Muscle of leg (tissue), 11 donors: ENCODE results near the gene CRYM. TPM values are rescaled to one million over a fixed set of nuclear protein-coding genes. Genes with fewer than 3 reads are reported as not detected.
"Not testable (repeated sequence)": the region's sequence is repeated elsewhere in the genome, so short reads cannot be mapped to it uniquely, and the experiment has no call there.

Experiments used
- DNase-seq: peaks from one replicate; pipeline ENCODE4 v3.0.0; 2013
- H3K27ac ChIP-seq: one replicate; pipeline ENCODE4 v1.5.1; 2013; ENCODE audit warnings: mild to moderate bottlenecking, low read length, control low read depth
- H3K27me3 ChIP-seq: one replicate; pipeline ENCODE4 v1.6.1; 2013; ENCODE audit warnings: low read length; ENCODE audit not compliant: control insufficient read depth, insufficient read depth
- H3K36me3 ChIP-seq: one replicate; pipeline ENCODE4 v1.6.1; 2013; ENCODE audit warnings: low read length; ENCODE audit not compliant: control insufficient read depth, insufficient read depth
- H3K4me1 ChIP-seq: one replicate; pipeline ENCODE4 v1.6.1; 2013; ENCODE audit warnings: low read length; ENCODE audit not compliant: control insufficient read depth, insufficient read depth
- H3K4me3 ChIP-seq: one replicate; pipeline ENCODE4 v1.5.1; 2013; ENCODE audit warnings: low read length, control low read depth
- H3K9me3 ChIP-seq: replicated peaks from 2 replicates; pipeline ENCODE4 v1.6.1; 2013; ENCODE audit warnings: low read depth, low read length; ENCODE audit not compliant: control insufficient read depth
- WGBS: methylation state at CpG from one replicate; pipeline ENCODE4 v1.1.5; 2013; ENCODE audit warnings: missing lambda C conversion rate; ENCODE audit not compliant: insufficient coverage; 5-methylcytosine and 5-hydroxymethylcytosine counted together
- polyA plus RNA-seq, 8 donors: library from polyadenylated mRNA; unstranded; fragments of 120-200 nt; gene quantifications; one replicate each; pipeline versions ENCODE4 v1.2.1 to v1.2.3, GENCODE V29; 2013; ENCODE audit warnings: inconsistent platforms in 1 of 8, low replicate concordance in 1 of 8; ENCODE audit not compliant: insufficient read length in 8 of 8, insufficient read depth in 1 of 8
- total RNA-seq: library from RNA; stranded (reverse); fragments of 120-200 nt; gene quantifications from one replicate; pipeline ENCODE4 v1.2.4, GENCODE V29; 2013

The CRYM gene
- total and polyA plus RNA-seq, 9 donors, result 0.13 to 0.48 (median 0.30) TPM; not detected in 2

DNA sequence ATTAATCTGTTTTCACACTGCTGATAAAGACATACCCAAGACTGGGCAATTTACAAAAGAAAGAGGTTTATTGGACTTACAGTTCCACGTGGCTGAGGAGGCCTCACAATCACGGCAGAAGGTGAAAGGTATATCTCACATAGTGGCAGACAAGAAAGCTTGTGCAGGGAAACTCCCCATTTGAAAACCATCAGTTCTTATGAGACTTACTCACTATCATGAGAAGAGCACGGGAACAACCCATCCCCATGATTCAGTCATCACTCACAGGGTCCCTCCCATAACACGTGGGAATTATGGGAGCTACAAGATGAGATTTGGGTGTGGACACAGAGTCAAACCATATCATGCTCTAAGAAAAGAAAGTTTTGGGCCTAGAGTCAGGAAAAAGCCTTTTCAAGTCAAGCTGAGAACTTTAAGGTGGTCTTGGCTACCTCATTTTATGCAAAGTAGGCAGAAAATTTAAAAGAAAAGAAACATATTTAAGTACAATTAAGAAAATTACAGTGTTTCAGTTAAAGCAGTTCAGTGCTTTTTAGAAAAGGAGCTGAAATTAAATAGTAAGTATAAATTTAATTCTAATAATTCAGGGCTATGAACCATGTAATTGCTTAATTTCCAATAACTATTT lies 24.9 kb upstream of the CRYM start:
- Histone ChIP-seq H3K36me3 (no peaks in the 10 kb centered on the region), H3K27ac (no peak overlapping the region), H3K9me3 (no peaks in the 10 kb centered on the region), H3K27me3 (peaks cover 21% of the 10 kb centered on the region), H3K4me1 (peaks cover 9% of the 10 kb centered on the region), H3K4me3 (no peak overlapping the region)
- 28% methylated on average over 2 of the region's 4 CpGs for WGBS
- no peak for DNase-seq

DNA sequence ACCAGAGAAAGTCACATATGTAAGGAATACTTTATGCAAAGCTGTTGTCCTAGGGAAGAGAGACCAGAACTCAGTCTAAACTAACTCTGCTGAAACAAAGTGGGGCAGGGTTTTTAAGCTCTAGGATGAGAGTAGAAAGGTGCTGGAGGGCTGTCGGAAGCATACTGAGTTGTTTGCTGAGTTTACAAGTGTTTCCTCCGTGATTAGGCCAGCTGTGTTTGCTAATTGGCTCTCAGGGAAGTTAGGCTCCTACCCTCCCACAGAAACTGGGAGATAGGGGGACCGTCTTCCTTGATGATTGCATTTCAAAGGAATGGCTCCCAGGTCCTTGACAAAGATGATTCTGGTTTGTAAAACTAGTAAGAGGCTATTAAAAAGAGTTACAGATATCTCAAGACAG lies 24.4 kb upstream of the CRYM start:
- Histone ChIP-seq H3K4me1 (peaks cover 9% of the 10 kb centered on the region), H3K9me3 (no peaks in the 10 kb centered on the region), H3K36me3 (no peaks in the 10 kb centered on the region), H3K27ac (no peak overlapping the region), H3K27me3 (peaks cover 21% of the 10 kb centered on the region), H3K4me3 (no peak overlapping the region)
- DNase-seq, result no peak
- WGBS, result no CpG with 5 or more reads among the region's 3 CpGs

DNA sequence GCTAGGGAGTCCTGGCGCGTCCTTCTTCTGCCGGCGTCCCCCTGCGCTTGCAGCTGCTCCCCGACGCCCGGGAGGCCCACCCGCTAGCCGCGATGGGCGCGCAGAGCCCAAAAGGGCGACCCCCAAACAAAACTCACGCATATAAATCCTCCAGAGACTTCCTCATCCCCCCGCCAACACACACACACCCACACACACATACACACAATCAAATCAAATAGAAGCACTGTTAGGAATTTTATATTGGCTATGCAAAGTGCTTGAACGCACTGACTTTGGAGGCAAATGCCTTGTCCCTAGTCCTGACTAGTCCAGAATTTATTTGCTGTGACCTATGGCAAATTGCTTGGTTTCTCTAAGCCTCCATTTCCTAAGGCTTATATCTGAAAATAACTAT lies 23.8 kb upstream of the CRYM start:
- Histone ChIP-seq H3K36me3 (no peaks in the 10 kb centered on the region), H3K4me3 (peak overlapping the region; percentile 53), H3K27me3 (peaks cover 21% of the 10 kb centered on the region), H3K27ac (no peak overlapping the region), H3K4me1 (peaks cover 9% of the 10 kb centered on the region), H3K9me3 (no peaks in the 10 kb centered on the region)
- no peak for DNase-seq
- 1% methylated on average over 9 of the region's 17 CpGs for WGBS

DNA sequence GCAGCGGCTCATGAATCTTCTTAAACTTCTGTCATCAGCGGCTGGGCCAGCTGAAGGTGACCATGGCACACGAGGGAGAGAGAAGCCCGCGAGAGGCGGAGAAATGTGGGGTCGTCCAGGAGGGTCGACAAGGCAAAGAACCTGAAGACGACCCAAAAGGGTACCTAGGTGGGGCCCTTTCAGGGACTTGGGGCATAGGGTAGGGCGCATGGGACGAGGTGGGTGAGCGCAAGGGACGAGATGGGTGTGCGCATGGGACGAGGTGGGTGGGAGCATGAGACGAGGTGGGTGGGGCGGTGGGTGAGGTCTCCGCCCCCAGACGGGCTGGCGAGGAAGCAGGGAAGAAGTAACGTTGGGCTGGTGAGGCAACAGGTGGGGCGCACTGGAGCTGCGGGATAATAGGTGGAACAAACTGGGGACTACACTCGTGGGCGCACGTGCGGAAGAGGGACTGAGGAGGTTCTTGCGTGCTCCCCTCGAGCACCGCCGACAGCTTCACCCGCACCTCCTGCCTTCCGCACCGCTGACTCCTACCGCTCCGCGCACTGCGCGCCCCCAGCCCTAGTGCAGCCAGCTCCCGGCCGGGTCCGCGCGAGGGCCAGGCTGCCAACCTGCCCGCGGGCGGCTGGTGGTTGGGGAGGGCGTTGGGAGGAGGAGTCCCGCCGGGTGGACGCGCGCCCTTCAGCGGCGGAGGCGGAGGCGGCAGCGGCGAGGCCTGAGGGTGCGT lies 23.2 kb upstream of the CRYM start:
- Histone ChIP-seq H3K36me3 (no peaks in the 10 kb centered on the region), H3K4me1 (peaks cover 9% of the 10 kb centered on the region), H3K4me3 (peak overlapping the region; percentile 53), H3K27me3 (peaks cover 21% of the 10 kb centered on the region), H3K9me3 (no peaks in the 10 kb centered on the region), H3K27ac (peak overlapping the region; percentile 35)
- under 1% methylated on average over 49 of the region's 60 CpGs for WGBS
- DNase-seq, result peak; percentile 53

DNA sequence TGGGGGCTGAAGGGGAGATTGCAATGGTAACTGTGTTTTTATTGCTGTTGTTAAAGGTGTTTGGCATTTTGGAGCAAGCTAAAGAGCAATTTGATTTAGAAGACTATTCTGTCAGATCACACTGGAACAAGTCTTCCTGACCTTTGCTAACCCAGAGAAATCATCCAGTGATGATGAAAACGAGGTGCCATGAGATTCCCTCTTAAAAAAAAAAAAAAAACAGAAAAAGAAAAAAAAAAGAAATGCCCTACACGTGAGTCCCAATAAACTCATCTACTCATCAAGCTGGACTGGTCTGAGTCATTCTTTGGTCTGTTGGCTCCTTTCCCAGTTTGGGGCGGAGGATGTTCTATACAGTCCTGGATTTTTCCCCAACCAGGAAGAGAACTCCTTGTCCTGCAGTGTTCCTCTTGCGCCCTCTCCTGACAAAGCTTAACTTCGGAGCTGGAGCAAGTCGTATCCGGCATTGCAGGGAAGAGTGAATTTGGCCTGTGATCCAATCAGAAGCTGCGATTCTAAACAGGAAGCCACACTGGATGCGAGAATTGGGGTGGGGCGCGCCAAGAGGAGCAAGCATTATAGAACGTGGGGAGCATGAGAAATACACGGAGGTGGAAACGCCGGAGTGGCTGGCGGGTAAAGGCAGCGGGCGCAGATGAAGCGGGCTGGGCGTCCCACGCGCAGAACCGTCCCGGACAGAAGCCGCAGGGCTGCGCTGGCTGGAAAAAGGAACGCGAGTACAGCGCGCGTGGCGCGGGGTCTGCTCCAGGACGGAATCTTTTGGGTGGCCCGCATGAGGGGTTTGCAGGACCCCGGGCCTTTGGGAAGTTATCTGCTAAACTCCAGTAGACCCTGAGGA lies 22.4 kb upstream of the CRYM start:
- Histone ChIP-seq H3K4me3 (peak overlapping the region; percentile 53), H3K36me3 (no peaks in the 10 kb centered on the region), H3K4me1 (peaks cover 9% of the 10 kb centered on the region), H3K27ac (peak overlapping the region; percentile 35), H3K27me3 (peaks cover 21% of the 10 kb centered on the region), H3K9me3 (no peaks in the 10 kb centered on the region)
- DNase-seq, result peak; percentile 100
- under 1% methylated on average over 35 of the region's 36 CpGs for WGBS

DNA sequence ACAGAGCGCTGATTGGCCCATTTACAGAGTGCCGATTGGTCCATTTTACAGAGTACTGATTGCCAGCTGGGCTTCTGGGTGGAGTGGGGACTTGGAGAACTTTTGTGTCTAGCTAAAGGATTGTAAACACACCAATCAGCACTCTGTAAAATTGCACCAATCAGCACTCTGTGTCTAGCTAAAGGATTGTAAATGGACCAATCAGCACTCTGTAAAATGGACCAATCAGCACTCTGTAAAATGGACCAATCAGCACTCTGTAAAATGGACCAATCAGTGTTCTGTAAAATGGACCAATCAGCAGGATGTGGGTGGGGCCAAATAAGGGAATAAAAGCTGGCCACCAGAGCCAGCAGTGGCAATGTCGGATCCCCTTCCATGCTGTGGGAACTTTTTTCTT lies 11.7 kb upstream of the CRYM start:
- 100% methylated on average over 1 of the region's 3 CpGs for WGBS
- H3K27me3 ChIP-seq, DNase-seq, H3K27ac ChIP-seq, H3K4me3 ChIP-seq, H3K36me3 ChIP-seq, H3K4me1 ChIP-seq, H3K9me3 ChIP-seq: not testable (repeated sequence)

DNA sequence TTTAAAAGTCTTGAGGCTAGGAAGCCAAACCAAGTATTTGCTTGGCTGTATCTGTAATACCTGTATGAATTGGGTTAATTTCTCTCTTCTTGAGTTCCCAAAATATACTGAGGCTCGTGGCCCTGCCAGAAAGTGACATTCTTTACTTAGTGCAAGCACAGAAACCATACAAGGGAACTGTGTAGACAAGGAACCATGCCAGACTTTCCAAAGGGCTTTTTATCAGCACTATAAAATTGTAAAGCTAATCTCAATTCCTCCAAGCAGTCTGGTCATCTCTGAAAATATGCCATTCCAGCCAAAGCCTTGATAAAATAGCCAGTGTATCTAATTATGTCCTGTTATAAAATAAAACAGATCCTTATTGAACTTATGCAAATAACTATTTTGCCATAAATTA lies 7.2 kb upstream of the CRYM start:
- Histone ChIP-seq H3K4me3 (no peak overlapping the region), H3K27ac (no peak overlapping the region), H3K9me3 (peaks cover 3% of the 10 kb centered on the region), H3K27me3 (peaks cover 28% of the 10 kb centered on the region), H3K4me1 (no peaks in the 10 kb centered on the region), H3K36me3 (no peaks in the 10 kb centered on the region)
- DNase-seq, result no peak
- 20% methylated on average over 1 of the region's 1 CpG for WGBS

DNA sequence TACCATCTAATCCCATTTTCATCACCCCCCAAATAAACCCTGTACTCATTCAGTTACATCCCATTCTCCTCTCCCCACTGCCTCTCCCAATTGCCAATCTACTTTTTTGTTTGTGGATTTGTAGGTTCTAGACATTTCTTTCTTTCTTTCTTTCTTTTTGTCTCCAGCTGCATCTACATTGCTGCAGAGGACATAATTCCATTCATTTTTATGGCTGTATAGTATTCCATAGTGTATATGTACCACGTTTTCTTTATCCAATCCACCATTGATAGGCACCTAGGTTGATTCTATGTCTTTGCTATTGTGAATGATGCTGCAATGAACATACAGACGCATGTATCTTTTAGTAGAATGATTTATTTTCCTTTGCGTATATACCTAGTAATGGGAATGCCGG lies 6.3 kb upstream of the CRYM start:
- Histone ChIP-seq H3K27me3 (peaks cover 29% of the 10 kb centered on the region), H3K36me3 (no peaks in the 10 kb centered on the region), H3K27ac (no peak overlapping the region), H3K9me3 (no peaks in the 10 kb centered on the region), H3K4me3 (no peak overlapping the region), H3K4me1 (no peaks in the 10 kb centered on the region)
- no CpG with 5 or more reads among the region's 4 CpGs for WGBS
- DNase-seq, result no peak

DNA sequence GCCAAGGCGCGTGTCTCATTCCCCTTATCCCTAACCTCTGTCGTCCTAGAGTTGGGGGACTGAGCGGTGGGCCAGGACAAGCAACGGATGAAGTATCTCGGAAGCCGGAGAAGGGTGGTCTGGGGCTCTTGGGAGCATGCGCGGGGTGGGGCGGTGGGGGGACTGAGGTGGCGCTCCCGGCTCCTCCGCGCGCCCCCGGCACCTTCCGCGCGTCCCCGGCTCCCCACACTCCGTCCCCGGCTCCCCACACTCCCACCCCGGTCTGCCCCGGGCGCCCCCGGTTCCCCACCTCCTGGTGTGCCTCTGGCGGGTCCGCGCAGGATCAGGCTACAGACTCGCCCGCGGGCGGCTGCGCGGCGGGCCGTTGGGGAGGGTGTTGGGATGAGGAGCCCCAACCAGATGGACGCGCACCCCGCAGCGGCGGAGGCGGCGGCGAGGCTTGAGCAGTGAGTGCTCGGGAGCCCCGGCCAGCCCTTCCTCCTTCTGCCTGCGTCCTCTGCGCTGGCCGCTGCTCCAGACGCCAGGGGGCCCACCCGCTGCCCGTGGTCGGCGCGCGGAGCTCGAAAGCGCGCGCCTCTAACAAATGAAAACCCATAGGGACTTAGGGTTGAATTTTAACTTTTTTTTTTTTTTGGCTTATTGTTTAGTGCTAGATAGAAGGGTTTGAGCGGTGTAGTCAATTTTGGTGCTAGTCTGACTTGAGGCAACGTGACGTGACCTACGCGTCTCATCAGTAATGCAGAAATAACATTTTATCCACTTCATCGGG lies 5.6 kb upstream of the CRYM start:
- Histone ChIP-seq H3K27me3 (peaks cover 33% of the 10 kb centered on the region), H3K27ac (no peak overlapping the region)
- peak; percentile 59 for DNase-seq

More for the DNA sequence above, 5.6 kb upstream of the CRYM start:
- Histone ChIP-seq H3K4me3 (peak overlapping the region; percentile 17), H3K9me3 (no peaks in the 10 kb centered on the region), H3K36me3 (no peaks in the 10 kb centered on the region), H3K4me1 (no peaks in the 10 kb centered on the region)
- WGBS, result 1% methylated on average over 21 of the region's 67 CpGs
